Measurements from ENCODE around the gene C11orf68. TPM values are rescaled to one million over a fixed set of nuclear protein-coding genes. Genes with fewer than 3 reads are reported as not detected.

The C11orf68 gene
- total and polyA plus RNA-seq, 9 of the 15 experiments (the other 6 are each of a cell fraction or from before 2014, with no cell fraction given), result 3.6 to 35.9 (median 12.8) TPM

DNA sequence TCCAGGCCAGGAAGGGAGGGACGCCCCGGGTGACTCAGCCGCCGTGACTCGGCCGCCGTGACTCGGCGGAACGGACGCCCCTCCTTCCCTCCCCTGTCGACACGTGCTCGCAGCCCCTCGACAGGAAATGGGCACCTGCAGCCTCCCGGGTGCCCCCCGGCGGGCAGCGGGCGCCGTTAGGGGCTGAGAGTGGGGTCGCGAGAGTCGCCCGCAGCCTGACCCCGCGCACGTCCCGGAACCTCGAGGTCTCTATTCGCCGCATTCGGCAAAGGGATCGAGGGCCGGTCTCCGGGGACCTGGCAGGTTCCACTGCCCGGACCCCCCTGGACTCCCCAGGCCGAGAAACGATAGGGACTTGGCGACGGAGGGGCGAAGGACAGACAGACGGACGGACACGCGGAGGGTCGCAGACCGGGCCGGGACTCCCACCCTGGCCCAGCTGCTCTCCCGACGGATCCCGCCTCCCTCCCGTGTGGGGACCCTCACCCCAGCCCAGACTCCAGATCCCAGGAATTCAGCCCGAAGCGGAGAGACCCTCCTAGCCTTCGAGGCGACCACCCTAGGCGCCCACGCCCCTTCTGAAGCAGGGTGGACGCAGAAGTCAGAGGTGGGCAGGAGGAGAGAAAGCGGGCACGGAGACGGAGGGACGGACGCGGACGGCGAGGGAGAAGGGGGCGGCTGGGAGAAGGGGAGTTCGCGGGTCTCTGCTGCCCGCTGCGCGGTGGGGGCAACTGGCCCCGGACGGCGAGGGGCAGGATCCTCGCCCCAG is 19.3 kb downstream of the C11orf68 start (continued):
- TF ChIP-seq, protein P1, sequence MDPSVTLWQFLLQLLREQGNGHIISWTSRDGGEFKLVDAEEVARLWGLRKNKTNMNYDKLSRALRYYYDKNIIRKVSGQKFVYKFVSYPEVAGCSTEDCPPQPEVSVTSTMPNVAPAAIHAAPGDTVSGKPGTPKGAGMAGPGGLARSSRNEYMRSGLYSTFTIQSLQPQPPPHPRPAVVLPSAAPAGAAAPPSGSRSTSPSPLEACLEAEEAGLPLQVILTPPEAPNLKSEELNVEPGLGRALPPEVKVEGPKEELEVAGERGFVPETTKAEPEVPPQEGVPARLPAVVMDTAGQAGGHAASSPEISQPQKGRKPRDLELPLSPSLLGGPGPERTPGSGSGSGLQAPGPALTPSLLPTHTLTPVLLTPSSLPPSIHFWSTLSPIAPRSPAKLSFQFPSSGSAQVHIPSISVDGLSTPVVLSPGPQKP (CRISPR knock-in tag; IDR thresholded peaks at IDR 0.05), result no peak
- no peak for TF ChIP-seq ZNF445 (CRISPR knock-in tag; IDR thresholded peaks at IDR 0.05; ENCODE audit: low read depth)
- TF ChIP-seq, protein P2, sequence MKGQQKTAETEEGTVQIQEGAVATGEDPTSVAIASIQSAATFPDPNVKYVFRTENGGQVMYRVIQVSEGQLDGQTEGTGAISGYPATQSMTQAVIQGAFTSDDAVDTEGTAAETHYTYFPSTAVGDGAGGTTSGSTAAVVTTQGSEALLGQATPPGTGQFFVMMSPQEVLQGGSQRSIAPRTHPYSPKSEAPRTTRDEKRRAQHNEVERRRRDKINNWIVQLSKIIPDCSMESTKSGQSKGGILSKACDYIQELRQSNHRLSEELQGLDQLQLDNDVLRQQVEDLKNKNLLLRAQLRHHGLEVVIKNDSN (CRISPR knock-in tag; IDR thresholded peaks at IDR 0.05), result peak; percentile 76
- TF ChIP-seq, protein P3, sequence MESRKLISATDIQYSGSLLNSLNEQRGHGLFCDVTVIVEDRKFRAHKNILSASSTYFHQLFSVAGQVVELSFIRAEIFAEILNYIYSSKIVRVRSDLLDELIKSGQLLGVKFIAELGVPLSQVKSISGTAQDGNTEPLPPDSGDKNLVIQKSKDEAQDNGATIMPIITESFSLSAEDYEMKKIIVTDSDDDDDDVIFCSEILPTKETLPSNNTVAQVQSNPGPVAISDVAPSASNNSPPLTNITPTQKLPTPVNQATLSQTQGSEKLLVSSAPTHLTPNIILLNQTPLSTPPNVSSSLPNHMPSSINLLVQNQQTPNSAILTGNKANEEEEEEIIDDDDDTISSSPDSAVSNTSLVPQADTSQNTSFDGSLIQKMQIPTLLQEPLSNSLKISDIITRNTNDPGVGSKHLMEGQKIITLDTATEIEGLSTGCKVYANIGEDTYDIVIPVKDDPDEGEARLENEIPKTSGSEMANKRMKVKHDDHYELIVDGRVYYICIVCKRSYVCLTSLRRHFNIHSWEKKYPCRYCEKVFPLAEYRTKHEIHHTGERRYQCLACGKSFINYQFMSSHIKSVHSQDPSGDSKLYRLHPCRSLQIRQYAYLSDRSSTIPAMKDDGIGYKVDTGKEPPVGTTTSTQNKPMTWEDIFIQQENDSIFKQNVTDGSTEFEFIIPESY (CRISPR knock-in tag; IDR thresholded peaks at IDR 0.05), result peak; percentile 39; the same call in 1 of the 2 replicates
- TF ChIP-seq DPF2 (IDR thresholded peaks at IDR 0.05), result peak; percentile 77
- TF ChIP-seq, protein P4, sequence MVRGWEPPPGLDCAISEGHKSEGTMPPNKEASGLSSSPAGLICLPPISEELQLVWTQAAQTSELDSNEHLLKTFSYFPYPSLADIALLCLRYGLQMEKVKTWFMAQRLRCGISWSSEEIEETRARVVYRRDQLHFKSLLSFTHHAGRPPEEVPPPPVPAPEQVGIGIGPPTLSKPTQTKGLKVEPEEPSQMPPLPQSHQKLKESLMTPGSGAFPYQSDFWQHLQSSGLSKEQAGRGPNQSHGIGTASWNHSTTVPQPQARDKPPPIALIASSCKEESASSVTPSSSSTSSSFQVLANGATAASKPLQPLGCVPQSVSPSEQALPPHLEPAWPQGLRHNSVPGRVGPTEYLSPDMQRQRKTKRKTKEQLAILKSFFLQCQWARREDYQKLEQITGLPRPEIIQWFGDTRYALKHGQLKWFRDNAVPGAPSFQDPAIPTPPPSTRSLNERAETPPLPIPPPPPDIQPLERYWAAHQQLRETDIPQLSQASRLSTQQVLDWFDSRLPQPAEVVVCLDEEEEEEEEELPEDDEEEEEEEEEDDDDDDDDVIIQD (CRISPR knock-in tag; IDR thresholded peaks at IDR 0.05), result no peak
- TF ChIP-seq KAT7 (CRISPR knock-in tag; IDR thresholded peaks at IDR 0.05; ENCODE audit: borderline replicate concordance), result peak; percentile 100
- no peak for TF ChIP-seq HDAC6 (IDR thresholded peaks at IDR 0.05; ENCODE audit: low read depth, low read length)
- TF ChIP-seq, protein P5, sequence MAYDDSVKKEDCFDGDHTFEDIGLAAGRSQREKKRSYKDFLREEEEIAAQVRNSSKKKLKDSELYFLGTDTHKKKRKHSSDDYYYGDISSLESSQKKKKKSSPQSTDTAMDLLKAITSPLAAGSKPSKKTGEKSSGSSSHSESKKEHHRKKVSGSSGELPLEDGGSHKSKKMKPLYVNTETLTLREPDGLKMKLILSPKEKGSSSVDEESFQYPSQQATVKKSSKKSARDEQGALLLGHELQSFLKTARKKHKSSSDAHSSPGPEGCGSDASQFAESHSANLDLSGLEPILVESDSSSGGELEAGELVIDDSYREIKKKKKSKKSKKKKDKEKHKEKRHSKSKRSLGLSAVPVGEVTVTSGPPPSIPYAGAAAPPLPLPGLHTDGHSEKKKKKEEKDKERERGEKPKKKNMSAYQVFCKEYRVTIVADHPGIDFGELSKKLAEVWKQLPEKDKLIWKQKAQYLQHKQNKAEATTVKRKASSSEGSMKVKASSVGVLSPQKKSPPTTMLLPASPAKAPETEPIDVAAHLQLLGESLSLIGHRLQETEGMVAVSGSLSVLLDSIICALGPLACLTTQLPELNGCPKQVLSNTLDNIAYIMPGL (CRISPR knock-in tag; IDR thresholded peaks at IDR 0.05), result no peak
- TF ChIP-seq EP400 (IDR thresholded peaks at IDR 0.05), result peak; percentile 97
- no peak for TF ChIP-seq ZEB2 (IDR thresholded peaks at IDR 0.05)
- TF ChIP-seq CAMTA2 (CRISPR knock-in tag; conservative IDR thresholded peaks at IDR 0.05), result no peak
- no peak for TF ChIP-seq POU5F1 (IDR thresholded peaks at IDR 0.05; ENCODE audit: borderline replicate concordance, low read depth, low read length, partially characterized antibody)
- peak; percentile 98 for TF ChIP-seq FIP1L1 (IDR thresholded peaks at IDR 0.05; ENCODE audit: low read depth, low read length, poor library complexity, severe bottlenecking)
- no peak for TF ChIP-seq PTRF (tag; IDR thresholded peaks at IDR 0.05)
- no peak; the same call in 1 of the 2 replicates for TF ChIP-seq EGR1 (conservative IDR thresholded peaks at IDR 0.05)
- no peak for TF ChIP-seq RFX7 (CRISPR knock-in tag; IDR thresholded peaks at IDR 0.05)
- TF ChIP-seq, protein P6, sequence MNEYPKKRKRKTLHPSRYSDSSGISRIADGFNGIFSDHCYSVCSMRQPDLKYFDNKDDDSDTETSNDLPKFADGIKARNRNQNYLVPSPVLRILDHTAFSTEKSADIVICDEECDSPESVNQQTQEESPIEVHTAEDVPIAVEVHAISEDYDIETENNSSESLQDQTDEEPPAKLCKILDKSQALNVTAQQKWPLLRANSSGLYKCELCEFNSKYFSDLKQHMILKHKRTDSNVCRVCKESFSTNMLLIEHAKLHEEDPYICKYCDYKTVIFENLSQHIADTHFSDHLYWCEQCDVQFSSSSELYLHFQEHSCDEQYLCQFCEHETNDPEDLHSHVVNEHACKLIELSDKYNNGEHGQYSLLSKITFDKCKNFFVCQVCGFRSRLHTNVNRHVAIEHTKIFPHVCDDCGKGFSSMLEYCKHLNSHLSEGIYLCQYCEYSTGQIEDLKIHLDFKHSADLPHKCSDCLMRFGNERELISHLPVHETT (CRISPR knock-in tag; conservative IDR thresholded peaks at IDR 0.05 in 1 of 2, IDR thresholded peaks at IDR 0.05 in 1 of 2), result peak in 1 of 2 experiments; percentile 90; a peak in 2 of 4 replicates
